Small intestine (tissue), 7 donors: ENCODE measurements around the gene MRFAP1L1. TPM values are rescaled to one million over a fixed set of nuclear protein-coding genes. Genes with fewer than 3 reads are reported as not detected.

Experiments used
- DNase-seq, 2 donors: peaks; one replicate each; pipeline versions ENCODE4 v3.0.0 to v3.0.0-alpha.2; 2013
- FAIRE-seq: peaks from 2 replicates; lab custom pipeline; 2012; peaks lifted over from hg19 to GRCh38; lab: Jason Lieb, UNC
- H3K27ac ChIP-seq, 3 donors: one replicate each; pipeline ENCODE4 v1.5.1; 2013; ENCODE audit warnings: low read length in 2 of 3, mild to moderate bottlenecking in 2 of 3, control low read depth in 1 of 3, inconsistent platforms in 1 of 3, low read depth in 1 of 3, moderate library complexity in 1 of 3
- H3K27me3 ChIP-seq, 3 donors: one replicate each; pipeline ENCODE4 v1.6.1; 2013; ENCODE audit warnings: low read length in 3 of 3, inconsistent platforms in 1 of 3; ENCODE audit not compliant: control insufficient read depth in 3 of 3, insufficient read depth in 3 of 3
- H3K36me3 ChIP-seq, 3 donors: one replicate each; pipeline ENCODE4 v1.6.1; 2013; ENCODE audit warnings: low read length in 3 of 3, inconsistent platforms in 1 of 3, low read depth in 1 of 3, mild to moderate bottlenecking in 1 of 3, moderate library complexity in 1 of 3; ENCODE audit not compliant: control insufficient read depth in 3 of 3, insufficient read depth in 2 of 3
- H3K4me1 ChIP-seq, 3 donors: one replicate each; pipeline ENCODE4 v1.6.1; 2013; ENCODE audit warnings: low read length in 2 of 3, inconsistent platforms in 1 of 3, low read depth in 1 of 3, mild to moderate bottlenecking in 1 of 3, moderate library complexity in 1 of 3; ENCODE audit not compliant: control insufficient read depth in 3 of 3, insufficient read depth in 2 of 3
- H3K4me3 ChIP-seq, 3 donors: one replicate each; pipeline ENCODE4 v1.5.1; 2013; ENCODE audit warnings: low read length in 3 of 3, control low read depth in 1 of 3, inconsistent platforms in 1 of 3, low read depth in 1 of 3, mild to moderate bottlenecking in 1 of 3, moderate library complexity in 1 of 3
- H3K9me3 ChIP-seq, 2 donors: one replicate each; pipeline ENCODE4 v1.6.1; 2013; ENCODE audit warnings: low read depth in 1 of 2, low read length in 1 of 2; ENCODE audit not compliant: control insufficient read depth in 2 of 2, insufficient read depth in 1 of 2
- WGBS, 3 donors: extraction: QIAGEN DNeasy Blood & Tissue Kit; methylation state at CpG; one replicate each; pipeline ENCODE4 v1.1.7; 2013; 5-methylcytosine and 5-hydroxymethylcytosine counted together
- polyA plus RNA-seq, 4 donors: library from polyadenylated mRNA; stranded (reverse) in 3 of 4; unstranded in 1 of 4; fragments of 200-250 nt in 3 of 4; fragments of 120-200 nt in 1 of 4; gene quantifications; one replicate each; pipeline versions ENCODE4 v1.2.1 to v1.2.3, GENCODE V29; 2013
- donor health status: healthy with polysubstance abuse.
- donor health status: control.
- donor health status: control.
- donor health status: Bipolar disorder and iron deficiency.
- donor health status: healthy.

MRFAP1L1 gene
- polyA plus RNA-seq, 4 donors: 36.0 to 58.5 (median 45.2) TPM

DNA sequence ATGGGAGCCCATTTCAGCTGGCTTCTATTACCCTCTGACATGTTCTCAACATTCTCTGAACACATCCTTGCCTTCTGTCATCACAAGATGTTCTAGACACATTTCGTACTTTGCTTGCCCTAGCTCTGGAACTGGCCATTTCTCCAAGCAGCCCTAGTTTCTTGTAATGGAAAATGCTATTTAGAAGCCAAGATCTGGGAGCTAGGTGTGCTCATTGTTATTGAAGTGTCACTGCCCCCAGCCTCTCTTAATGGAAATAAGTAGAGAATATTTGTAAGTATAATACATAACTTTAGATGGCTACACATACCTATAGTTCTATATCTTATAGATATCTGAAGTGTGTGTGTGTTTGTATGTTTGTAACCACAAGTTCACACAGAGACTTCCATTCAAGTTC lies 6.9 kb downstream of the MRFAP1L1 start:
- Histone ChIP-seq H3K36me3 (peaks cover 5 to 23% (median 6%) of the 10 kb centered on the region in 3 donors), H3K27ac (no peak overlapping the region), H3K4me3 (no peak overlapping the region), H3K27me3 (no peaks in the 10 kb centered on the region), H3K9me3 (peaks cover 0 to 11% of the 10 kb centered on the region in 2 donors), H3K4me1 (peaks cover 5 to 11% (median 10%) of the 10 kb centered on the region in 3 donors)
- FAIRE-seq: no peak
- no peak for DNase-seq
- WGBS, 3 donors: 0% methylated on average over 1 of the region's 1 CpG

DNA sequence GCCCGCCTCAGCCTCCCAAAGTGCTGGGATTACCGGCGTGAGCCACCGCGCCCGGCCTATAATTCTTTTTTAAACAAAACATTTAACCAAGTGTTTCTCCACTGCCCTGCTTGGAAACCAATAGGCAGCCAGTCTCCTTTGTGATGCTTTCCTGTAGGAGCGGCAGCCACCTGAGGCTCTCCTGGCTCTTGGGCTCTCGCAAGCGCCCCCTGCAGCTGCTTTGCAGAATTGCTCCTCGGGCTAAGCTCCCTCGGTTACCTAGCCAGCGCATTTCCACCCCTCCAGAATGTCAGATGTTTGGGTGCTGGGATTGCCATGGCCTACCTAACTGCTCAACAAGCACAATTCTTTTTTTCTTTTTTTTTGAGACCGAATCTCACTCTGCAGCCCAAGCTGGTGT lies 8.3 kb downstream of the MRFAP1L1 start:
- DNase-seq (peak in 1 of 2 donors; percentile 21), FAIRE-seq (no peak)
- peaks cover 4 to 18% (median 5%) of the 10 kb centered on the region in 3 donors for H3K36me3 ChIP-seq
- no peak overlapping the region for H3K4me3 ChIP-seq
- WGBS, 3 donors: 84 to 94% (median 94%) methylated on average over 13 of the region's 13 CpGs
- peaks cover 0 to 11% of the 10 kb centered on the region in 2 donors for H3K9me3 ChIP-seq
- H3K27me3 ChIP-seq: no peaks in the 10 kb centered on the region
- H3K27ac ChIP-seq: no peak overlapping the region
- H3K4me1 ChIP-seq: peaks cover 0 to 5% (median 5%) of the 10 kb centered on the region in 3 donors

DNA sequence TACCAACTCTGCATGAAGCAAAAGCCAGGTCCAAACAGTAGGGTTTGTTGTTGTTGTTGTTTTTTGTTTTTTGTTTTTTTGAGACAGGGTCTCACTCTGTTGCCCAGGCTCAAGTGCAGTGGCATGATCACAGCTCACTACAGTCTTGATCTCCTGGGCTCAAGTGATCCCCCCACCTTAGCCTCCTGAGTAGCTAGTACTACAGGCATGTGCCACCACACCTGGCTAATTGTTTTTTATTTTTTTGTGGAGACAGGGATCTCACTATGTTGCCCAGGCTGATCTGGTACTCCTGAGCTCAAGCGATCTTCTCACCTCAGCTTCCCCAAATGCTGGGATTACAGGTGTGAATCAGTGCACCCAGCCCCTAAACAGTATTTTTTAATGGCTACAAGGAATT lies 9.8 kb downstream of the MRFAP1L1 start:
- WGBS, 3 donors: 95 to 98% (median 96%) methylated on average over 1 of the region's 1 CpG
- Histone ChIP-seq H3K36me3 (peaks cover 2 to 18% (median 2%) of the 10 kb centered on the region in 3 donors), H3K27me3 (no peaks in the 10 kb centered on the region), H3K4me3 (no peak overlapping the region), H3K9me3 (peaks cover 0 to 11% of the 10 kb centered on the region in 2 donors), H3K4me1 (peaks cover 4 to 11% (median 8%) of the 10 kb centered on the region in 3 donors), H3K27ac (no peak overlapping the region)
- no peak for DNase-seq
- no peak for FAIRE-seq

GRCh38 chr4:6699388-6699787 lies 10.3 kb downstream of the MRFAP1L1 start:
- Histone ChIP-seq H3K4me1 (peaks cover 5 to 11% (median 8%) of the 10 kb centered on the region in 3 donors), H3K27me3 (no peaks in the 10 kb centered on the region), H3K4me3 (no peak overlapping the region), H3K27ac (no peak overlapping the region), H3K36me3 (peaks cover 2 to 18% (median 2%) of the 10 kb centered on the region in 3 donors), H3K9me3 (peaks cover 0 to 11% of the 10 kb centered on the region in 2 donors)
- WGBS, 3 donors: 73 to 77% (median 73%) methylated on average over 5 of the region's 5 CpGs
- FAIRE-seq (no peak), DNase-seq (no peak)

DNA sequence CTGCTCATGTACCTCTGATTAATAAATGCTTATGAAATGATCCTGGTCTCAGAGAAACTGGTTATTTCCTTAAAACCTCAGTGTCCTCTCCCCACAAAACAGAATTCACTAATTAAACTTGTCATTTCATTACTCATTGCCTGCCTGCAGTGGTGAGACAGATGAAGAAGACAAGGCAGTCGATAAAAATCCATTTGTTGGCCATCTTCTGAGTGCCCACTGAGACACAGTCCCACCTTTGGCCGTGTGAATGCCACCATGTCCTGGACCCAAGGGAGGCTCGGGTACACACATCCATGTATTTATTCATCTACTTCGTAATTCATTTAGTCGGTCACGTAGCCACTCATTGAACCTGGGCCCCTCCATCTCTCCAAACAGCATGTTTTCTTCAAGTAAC lies 12.5 kb downstream of the MRFAP1L1 start:
- 95 to 96% (median 95%) methylated on average over 6 of the region's 6 CpGs for WGBS, 3 donors
- DNase-seq: no peak
- H3K27ac ChIP-seq: peak overlapping the region in 2 of 3 donors; percentile 56 to 83

DNA sequence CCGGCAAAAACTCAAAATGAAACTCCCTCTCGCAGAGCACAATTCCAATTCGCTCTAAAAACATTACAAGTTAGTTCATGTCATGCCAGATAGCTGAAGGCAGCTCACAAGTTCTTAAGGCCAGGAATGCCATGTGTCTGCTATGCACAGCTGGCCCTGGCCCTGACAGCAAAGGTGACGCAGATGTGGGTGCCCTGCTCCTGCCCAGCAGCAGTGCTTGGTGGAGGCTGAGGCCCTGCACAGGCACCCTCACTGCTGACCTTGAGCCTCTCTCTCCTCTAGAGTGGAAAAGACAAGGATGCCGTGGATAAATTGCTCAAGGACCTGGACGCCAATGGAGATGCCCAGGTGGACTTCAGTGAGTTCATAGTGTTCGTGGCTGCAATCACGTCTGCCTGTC lies 13.1 kb downstream of the MRFAP1L1 start:
- no peak for FAIRE-seq
- no peak for DNase-seq
- Histone ChIP-seq H3K9me3 (no peaks in the 10 kb centered on the region), H3K36me3 (peaks cover 0 to 13% (median 2%) of the 10 kb centered on the region in 3 donors), H3K4me1 (peaks cover 7 to 27% (median 8%) of the 10 kb centered on the region in 3 donors), H3K4me3 (no peak overlapping the region), H3K27ac (peak overlapping the region in 2 of 3 donors; percentile 56 to 83), H3K27me3 (no peaks in the 10 kb centered on the region)
- WGBS, 3 donors: 76 to 84% (median 80%) methylated on average over 8 of the region's 8 CpGs

More for the DNA sequence above, 12.5 kb downstream of the MRFAP1L1 start:
- no peak overlapping the region for H3K4me3 ChIP-seq
- no peak for FAIRE-seq
- peaks cover 7 to 27% (median 8%) of the 10 kb centered on the region in 3 donors for H3K4me1 ChIP-seq
- H3K36me3 ChIP-seq: peaks cover 0 to 14% (median 2%) of the 10 kb centered on the region in 3 donors
- no peaks in the 10 kb centered on the region for H3K9me3 ChIP-seq
- H3K27me3 ChIP-seq: no peaks in the 10 kb centered on the region

DNA sequence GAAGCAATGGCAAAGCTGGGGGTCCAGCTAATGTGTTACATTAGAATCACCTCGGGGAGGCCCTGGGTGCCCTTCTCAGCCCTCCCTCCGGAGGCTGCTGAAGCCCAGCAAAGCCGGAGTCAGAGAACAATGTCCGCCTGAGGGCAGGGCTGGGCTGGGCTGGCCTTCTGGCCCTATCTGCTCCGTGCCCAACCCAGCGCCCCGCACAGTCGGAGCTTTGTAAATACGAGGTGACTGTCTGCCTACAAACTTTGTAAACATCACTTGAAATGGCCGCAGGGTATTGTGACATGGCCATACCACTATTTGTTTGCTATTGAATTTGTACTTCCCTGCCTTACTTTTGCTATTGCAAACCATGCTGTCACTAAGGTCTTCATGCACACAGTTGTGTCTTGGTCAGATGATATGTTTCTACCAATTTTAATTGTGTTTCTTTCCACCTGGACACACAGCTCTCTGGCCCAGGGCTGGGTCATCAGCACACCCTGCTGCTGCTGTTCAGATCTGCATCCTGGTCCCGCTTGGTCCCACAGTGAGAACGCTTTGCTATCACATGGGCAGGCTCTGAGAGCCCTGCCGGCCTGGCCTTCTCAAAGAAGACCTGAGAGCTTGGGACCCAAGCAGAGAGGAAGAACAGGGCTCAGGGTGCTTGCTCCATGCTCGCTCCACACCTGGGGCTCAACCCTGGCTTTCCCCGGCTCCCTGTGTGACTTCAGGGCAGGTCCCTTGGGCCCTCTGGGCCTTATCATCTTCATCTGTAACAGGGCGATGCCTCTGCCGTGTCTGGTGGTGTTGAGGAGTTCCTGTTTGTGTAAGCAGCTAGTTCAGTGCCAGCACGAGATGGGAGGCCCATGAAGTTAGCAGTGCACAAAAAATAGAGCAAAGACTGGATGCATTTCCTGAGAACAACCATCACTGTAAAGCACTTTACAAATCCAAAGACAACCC lies 13.7 kb downstream of the MRFAP1L1 start:
- FAIRE-seq: no peak
- peak overlapping the region; percentile 42 to 83 (median 56) for H3K27ac ChIP-seq

DNA sequence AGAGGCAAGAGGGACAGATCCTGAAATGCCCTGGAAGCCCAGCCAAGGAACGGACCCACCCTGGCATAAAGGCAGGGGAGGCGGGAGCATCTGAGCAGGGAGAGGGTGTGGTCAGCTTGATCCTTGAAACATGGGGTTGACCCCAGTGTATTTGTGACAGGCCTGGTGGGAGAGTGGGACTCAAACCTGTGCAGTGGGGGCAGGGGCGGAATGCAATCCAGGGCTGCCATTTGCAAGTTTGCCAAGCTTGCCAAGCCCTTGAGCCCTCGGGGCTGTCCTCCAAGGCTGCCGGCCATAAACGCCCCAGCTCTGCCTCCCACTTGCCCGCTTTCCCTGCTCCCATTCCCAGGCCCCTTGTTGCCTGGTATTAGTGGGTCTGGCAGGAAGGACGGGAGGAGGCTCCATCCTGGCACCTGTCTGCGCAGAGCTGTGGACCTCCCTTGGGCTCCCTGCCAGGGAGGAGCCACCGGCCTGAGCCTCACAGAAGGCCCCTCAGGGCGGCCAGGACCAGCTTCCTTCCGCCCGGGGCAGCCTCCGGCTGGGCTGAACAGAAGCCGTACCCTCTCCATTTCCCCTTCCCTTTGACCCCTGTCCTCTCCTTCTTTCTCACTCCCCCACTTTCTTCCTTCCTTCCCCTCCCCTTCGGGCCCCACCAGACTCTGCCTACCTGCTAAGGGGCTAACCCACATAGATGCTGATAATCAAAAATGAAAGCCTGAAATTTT lies 15.3 kb downstream of the MRFAP1L1 start:
- no peak for DNase-seq
- H3K4me3 ChIP-seq: no peak overlapping the region
- FAIRE-seq: no peak

More for the DNA sequence above, 13.7 kb downstream of the MRFAP1L1 start:
- peaks cover 7 to 27% (median 8%) of the 10 kb centered on the region in 3 donors for H3K4me1 ChIP-seq
- no peak overlapping the region for H3K4me3 ChIP-seq
- DNase-seq: peak; percentile 73 to 77
- no peaks in the 10 kb centered on the region for H3K9me3 ChIP-seq
- H3K36me3 ChIP-seq: peaks cover 0 to 9% (median 2%) of the 10 kb centered on the region in 3 donors
- H3K27me3 ChIP-seq: no peaks in the 10 kb centered on the region
- 32 to 57% (median 43%) methylated on average over 16 to 18 of the region's 18 CpGs for WGBS, 3 donors

More for the DNA sequence above, 15.3 kb downstream of the MRFAP1L1 start:
- Histone ChIP-seq H3K9me3 (no peaks in the 10 kb centered on the region), H3K36me3 (peaks cover 0 to 9% (median 0%) of the 10 kb centered on the region in 3 donors), H3K27me3 (no peaks in the 10 kb centered on the region), H3K27ac (peak overlapping the region in 2 of 3 donors; percentile 17 to 49), H3K4me1 (peaks cover 7 to 38% (median 8%) of the 10 kb centered on the region in 3 donors)
- WGBS, 3 donors: 75 to 81% (median 79%) methylated on average over 16 of the region's 16 CpGs
